Lung (tissue), 12 donors: ENCODE data around the gene FKBP11. TPM values are rescaled to one million over a fixed set of nuclear protein-coding genes. Genes with fewer than 3 reads are reported as not detected.

Source experiments
- ATAC-seq: fragments of 200-7000 bp; cut with Tn5 transposase; one replicate; pipeline ENCODE4 v1.9.1; 2020; ENCODE audit warnings: moderate number of reproducible peaks; ENCODE audit not compliant: insufficient read depth, low FRiP score
- DNase-seq, 3 donors: peaks; one replicate each; pipeline ENCODE4 v3.0.0-alpha.2; 2013 to 2017
- H3K27ac ChIP-seq, 2 donors: one replicate each; pipeline ENCODE4 v1.5.1; 2013; ENCODE audit warnings: mild to moderate bottlenecking in 2 of 2, moderate library complexity in 2 of 2, control low read depth in 1 of 2, inconsistent platforms in 1 of 2, low read depth in 1 of 2, low read length in 1 of 2
- H3K27me3 ChIP-seq, 3 donors: one replicate each; pipeline ENCODE4 v1.5.1; 2013; ENCODE audit warnings: low read length in 2 of 3; ENCODE audit not compliant: control insufficient read depth in 3 of 3, insufficient read depth in 3 of 3
- H3K36me3 ChIP-seq, 4 donors: one replicate each; pipeline ENCODE4 v1.5.1; 2013; ENCODE audit warnings: low read length in 4 of 4, mild to moderate bottlenecking in 1 of 4, moderate library complexity in 1 of 4; ENCODE audit not compliant: control insufficient read depth in 4 of 4, insufficient read depth in 4 of 4
- H3K4me1 ChIP-seq, 5 donors: one replicate each; pipeline ENCODE4 v1.5.1; 2013; ENCODE audit warnings: low read length in 5 of 5, mild to moderate bottlenecking in 2 of 5, moderate library complexity in 1 of 5; ENCODE audit not compliant: control insufficient read depth in 5 of 5, insufficient read depth in 5 of 5
- H3K4me3 ChIP-seq: one replicate; pipeline ENCODE4 v1.5.1; 2013; ENCODE audit warnings: mild to moderate bottlenecking, control low read depth, moderate library complexity
- H3K9ac ChIP-seq, 2 donors: one replicate each; pipeline ENCODE4 v1.5.1; 2013; ENCODE audit warnings: low read length in 2 of 2, control low read depth in 1 of 2; ENCODE audit not compliant: insufficient read depth in 1 of 2
- H3K9me3 ChIP-seq, 4 donors: one replicate each; pipeline ENCODE4 v1.5.1; 2013; ENCODE audit warnings: low read length in 3 of 4, mild to moderate bottlenecking in 1 of 4, moderate library complexity in 1 of 4; ENCODE audit not compliant: control insufficient read depth in 4 of 4, insufficient read depth in 3 of 4
- CTCF ChIP-seq: IDR thresholded peaks from 2 replicates; pipeline ENCODE4 v1.5.1; 2012; ENCODE audit warnings: mild to moderate bottlenecking; ENCODE audit errors: control extremely low read depth, extremely low read depth
- WGBS, 2 donors: extraction: QIAGEN DNeasy Blood & Tissue Kit; methylation state at CpG; one replicate each; pipeline ENCODE4 v1.1.7; 2013; 5-methylcytosine and 5-hydroxymethylcytosine counted together
- polyA plus RNA-seq, 2 donors: library from polyadenylated mRNA; stranded (reverse); fragments of 200-250 nt; gene quantifications; one replicate each; pipeline ENCODE4 v1.2.1, GENCODE V29; 2013
- total RNA-seq, 2 donors: library from RNA; depleted of rRNA in 1 of 2; stranded (reverse); fragments of >200 nt in 1 of 2; gene quantifications; one replicate each; pipeline ENCODE4 v1.2.1, GENCODE V29; 2014 to 2021
- donor health status: control.
- donor health status: control.
- donor health status: Bipolar disorder and iron deficiency.
- donor health status: healthy.
- donor health status: DM: yes; HTN: yes; CAD: no.

The FKBP11 gene
- total and polyA plus RNA-seq, 4 donors, result 13.1 to 69.9 (median 63.1) TPM

DNA sequence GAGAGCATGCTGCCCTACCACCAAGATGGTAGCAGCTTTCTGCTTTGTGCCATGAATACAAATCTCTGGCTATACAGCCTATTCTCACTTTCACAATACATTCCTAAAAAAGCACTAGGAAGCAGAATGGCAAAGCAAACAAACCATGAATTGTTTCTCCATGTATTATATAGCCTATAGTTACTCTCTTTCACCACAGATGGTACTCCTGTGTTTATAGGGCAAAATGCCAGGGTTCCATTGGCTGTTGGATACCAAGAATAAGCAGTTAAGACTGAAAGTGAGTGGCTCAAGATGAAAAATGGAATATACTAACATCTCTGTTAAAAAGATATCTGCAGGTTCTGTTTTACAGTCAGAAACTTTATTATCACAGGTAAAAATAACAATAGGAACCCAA lies 20.9 kb upstream of the FKBP11 start:
- peak in 1 of 3 donors; percentile 24 for DNase-seq
- Histone ChIP-seq H3K27ac (no peak overlapping the region), H3K27me3 (no peaks in the 10 kb centered on the region), H3K4me3 (no peak overlapping the region), H3K36me3 (peaks cover 0 to 12% (median 4%) of the 10 kb centered on the region in 4 donors), H3K9me3 (no peaks in the 10 kb centered on the region), H3K4me1 (peaks cover 0 to 1% (median 0%) of the 10 kb centered on the region in 5 donors), H3K9ac (no peak overlapping the region)
- no peak for TF ChIP-seq CTCF
- ATAC-seq, result no peak

- Histone ChIP-seq H3K9ac (no peak overlapping the region), H3K27me3 (no peaks in the 10 kb centered on the region), H3K27ac (no peak overlapping the region), H3K4me3 (no peak overlapping the region), H3K4me1 (peaks cover 0 to 1% (median 0%) of the 10 kb centered on the region in 5 donors), H3K9me3 (no peaks in the 10 kb centered on the region), H3K36me3 (peaks cover 11 to 25% (median 14%) of the 10 kb centered on the region in 4 donors)
- 85 to 98% methylated on average over 4 of the region's 4 CpGs for WGBS, 2 donors
- ATAC-seq, result no peak
- TF ChIP-seq CTCF, result no peak
- DNase-seq, result no peak
Observed at GRCh38 chr12:48943221-48943620, 17.9 kb upstream of the FKBP11 start.

DNA sequence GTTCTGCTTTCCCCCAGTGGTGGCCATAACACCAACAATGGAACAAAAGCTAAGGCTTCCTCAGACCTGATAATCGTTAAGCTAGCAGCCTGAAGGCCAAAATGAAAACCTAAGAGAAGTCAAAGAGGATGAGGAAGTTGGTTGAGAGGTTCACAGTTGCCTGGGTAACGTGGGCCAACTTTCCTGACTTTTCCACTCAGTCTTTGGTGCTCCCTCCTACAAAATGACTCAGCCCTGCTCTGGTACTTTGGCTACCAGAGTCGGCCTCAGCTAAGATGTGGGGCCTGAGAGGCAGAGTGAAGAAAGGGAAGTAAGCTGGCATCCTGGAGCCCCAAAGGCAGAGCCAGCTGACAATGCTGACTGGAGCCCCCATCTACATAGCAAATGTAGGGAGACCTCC lies 14.9 kb upstream of the FKBP11 start:
- no peak for TF ChIP-seq CTCF
- 23 to 60% methylated on average over 3 of the region's 3 CpGs for WGBS, 2 donors
- DNase-seq (no peak), ATAC-seq (no peak)
- Histone ChIP-seq H3K4me3 (no peak overlapping the region), H3K9me3 (no peaks in the 10 kb centered on the region), H3K27ac (no peak overlapping the region), H3K4me1 (no peaks in the 10 kb centered on the region), H3K27me3 (no peaks in the 10 kb centered on the region), H3K9ac (no peak overlapping the region), H3K36me3 (peaks cover 14 to 39% (median 23%) of the 10 kb centered on the region in 4 donors)

DNA sequence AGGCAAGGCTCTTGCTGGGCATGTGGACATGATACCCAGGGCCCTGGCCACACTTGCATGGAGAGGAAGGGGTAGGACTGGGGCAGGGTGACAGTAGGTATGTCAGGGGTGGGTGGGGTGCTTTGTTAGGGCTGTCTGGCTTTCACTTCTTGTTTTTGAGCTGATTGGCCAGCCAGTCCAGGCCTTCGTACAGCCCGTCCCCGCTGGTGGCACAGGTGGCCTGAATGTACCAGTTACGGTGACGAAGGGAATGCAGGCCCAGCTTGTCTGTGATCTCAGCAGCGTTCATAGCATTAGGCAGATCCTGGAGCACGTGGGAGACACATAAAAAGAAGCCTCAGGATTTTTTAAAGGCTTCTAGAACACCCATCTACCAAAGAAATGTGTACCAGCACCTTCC lies 13.5 kb upstream of the FKBP11 start:
- H3K27me3 ChIP-seq, result no peaks in the 10 kb centered on the region
- no peak for TF ChIP-seq CTCF
- H3K9me3 ChIP-seq, result no peaks in the 10 kb centered on the region
- ATAC-seq (no peak), DNase-seq (no peak)
- no peaks in the 10 kb centered on the region for H3K4me1 ChIP-seq
- H3K36me3 ChIP-seq, result peaks cover 14 to 42% (median 26%) of the 10 kb centered on the region in 4 donors
- 75 to 89% methylated on average over 7 of the region's 7 CpGs for WGBS, 2 donors
- H3K4me3 ChIP-seq, result no peak overlapping the region
- no peak overlapping the region for H3K27ac ChIP-seq
- H3K9ac ChIP-seq, result no peak overlapping the region
